ENCODE results near the gene SLC25A14. TPM values are rescaled to one million over a fixed set of nuclear protein-coding genes. Genes with fewer than 3 reads are reported as not detected.

SLC25A14 gene
- 8.1 and 18.0 TPM in 2 replicates for total RNA-seq

GRCh38 chrX:130339408-130340222 lies at the start of gene SLC25A14:
SLC25A14 (plus strand) TSS chrX:130339919; CDS start chrX:130340279, 360 bp downstream.

GRCh38 chrX:130385520-130385919 lies 45.8 kb downstream of the SLC25A14 start, which contains the start of gene GPR119:
GPR119 (minus strand) TSS chrX:130385674; CDS start chrX:130385447, 227 bp downstream.

GRCh38 chrX:130401415-130402207 lies 61.9 kb downstream of the SLC25A14 start, which contains the start of gene RBMX2:
RBMX2 (plus strand) TSS chrX:130401987; CDS start chrX:130402033, 46 bp downstream.

Other genes with a start within 250 kb of the SLC25A14 start
- 12.5 and 18.9 TPM in 2 replicates for gene ELF4, start 229.4 kb upstream of the SLC25A14 start, total RNA-seq
- 14.6 and 18.3 TPM in 2 replicates for gene AIFM1, start 174.1 kb upstream of the SLC25A14 start, total RNA-seq
- gene RAB33A, start 168.0 kb upstream of the SLC25A14 start, total RNA-seq, result 4.8 TPM in 1 of 2 replicates, not detected in the other
- gene ZNF280C, start 71.0 kb upstream of the SLC25A14 start, total RNA-seq, result 4.5 and 8.3 TPM in 2 replicates
- not detected in 2 replicates for gene GPR119, start 45.8 kb downstream of the SLC25A14 start, total RNA-seq
- gene RBMX2, start 62.1 kb downstream of the SLC25A14 start, total RNA-seq, result 14.5 and 30.9 TPM in 2 replicates

All from epithelial cell of alveolus of lung (primary cell).